NCI-H2227 (cell line): ENCODE data around the gene IKBKE.
"Not testable (repeated sequence)": the region's sequence is repeated elsewhere in the genome, so short reads cannot be mapped to it uniquely, and the experiment has no call there.

ENCODE experiments used
- DNase-seq: peaks from one replicate; lab custom pipeline; 2025; ENCODE audit not compliant: unreplicated experiment; lab: John Stamatoyannopoulos, UW

The IKBKE gene

DNA sequence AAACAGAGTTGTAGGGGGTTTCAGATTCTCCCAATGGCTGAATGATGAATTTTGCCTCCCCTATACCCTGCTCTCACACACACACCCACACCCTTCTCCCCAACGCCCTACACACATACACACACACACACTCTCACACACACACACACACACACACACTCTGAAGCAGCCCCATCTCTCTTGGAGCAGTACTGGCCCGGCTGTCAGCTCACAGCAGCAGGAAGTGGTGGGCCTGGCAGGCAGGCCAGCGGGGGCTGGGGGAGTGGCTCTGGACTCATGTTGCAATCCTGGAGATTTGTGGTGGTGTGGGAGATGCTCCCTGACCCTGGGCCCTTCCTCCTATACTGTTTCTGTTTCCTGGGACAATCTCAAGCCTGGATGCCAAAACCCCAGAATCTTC is 2.2 kb downstream of the IKBKE start:
- DNase-seq: no peak

DNA sequence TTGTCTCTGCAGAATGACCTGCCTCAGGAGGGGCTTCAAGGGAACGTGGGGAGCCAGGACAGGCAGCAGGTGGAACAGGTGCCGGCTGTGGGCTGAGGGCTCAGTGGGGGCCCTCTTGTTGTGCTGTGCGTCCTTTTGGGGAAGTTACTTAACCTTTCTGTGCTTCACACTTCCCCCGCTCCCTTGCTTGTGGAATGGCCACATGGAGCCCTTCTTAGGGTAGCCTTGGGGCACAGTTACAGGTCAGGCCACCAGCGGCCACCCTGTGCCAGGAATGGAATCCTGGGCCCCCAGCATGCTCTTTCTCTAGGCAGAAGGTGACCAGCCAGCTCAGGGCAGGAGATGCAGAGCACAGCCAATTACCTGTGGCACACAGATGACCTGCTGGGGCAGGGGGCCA is 2.6 kb downstream of the IKBKE start:
- no peak for DNase-seq

DNA sequence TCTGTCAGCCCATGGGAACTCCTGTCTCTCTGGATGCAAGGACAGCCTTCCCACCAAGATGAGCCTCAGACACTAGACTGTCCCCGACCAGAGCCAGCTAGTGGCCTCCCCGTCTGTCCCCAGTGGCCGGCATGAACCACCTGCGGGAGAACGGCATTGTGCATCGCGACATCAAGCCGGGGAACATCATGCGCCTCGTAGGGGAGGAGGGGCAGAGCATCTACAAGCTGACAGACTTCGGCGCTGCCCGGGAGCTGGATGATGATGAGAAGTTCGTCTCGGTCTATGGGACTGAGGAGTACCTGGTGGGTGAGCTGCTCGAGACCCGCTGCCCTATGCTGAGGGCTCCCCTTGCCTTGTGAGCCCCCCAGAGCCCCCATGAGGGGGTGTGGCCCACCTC is 5.8 kb downstream of the IKBKE start:
- DNase-seq: no peak

DNA sequence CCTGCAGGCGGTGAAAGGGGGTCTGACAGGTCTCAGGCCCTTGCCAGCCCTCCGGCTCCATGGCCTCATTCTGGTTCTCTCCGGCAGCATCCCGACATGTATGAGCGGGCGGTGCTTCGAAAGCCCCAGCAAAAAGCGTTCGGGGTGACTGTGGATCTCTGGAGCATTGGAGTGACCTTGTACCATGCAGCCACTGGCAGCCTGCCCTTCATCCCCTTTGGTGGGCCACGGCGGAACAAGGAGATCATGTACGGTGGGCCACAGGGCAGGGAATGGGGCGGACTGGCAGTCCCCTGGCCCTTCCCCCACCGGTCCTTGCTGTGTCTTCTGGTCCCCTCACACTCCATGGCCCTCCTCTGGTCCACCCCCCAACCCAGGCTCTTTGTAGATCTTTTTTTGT is 6.3 kb downstream of the IKBKE start:
- no peak for DNase-seq

DNA sequence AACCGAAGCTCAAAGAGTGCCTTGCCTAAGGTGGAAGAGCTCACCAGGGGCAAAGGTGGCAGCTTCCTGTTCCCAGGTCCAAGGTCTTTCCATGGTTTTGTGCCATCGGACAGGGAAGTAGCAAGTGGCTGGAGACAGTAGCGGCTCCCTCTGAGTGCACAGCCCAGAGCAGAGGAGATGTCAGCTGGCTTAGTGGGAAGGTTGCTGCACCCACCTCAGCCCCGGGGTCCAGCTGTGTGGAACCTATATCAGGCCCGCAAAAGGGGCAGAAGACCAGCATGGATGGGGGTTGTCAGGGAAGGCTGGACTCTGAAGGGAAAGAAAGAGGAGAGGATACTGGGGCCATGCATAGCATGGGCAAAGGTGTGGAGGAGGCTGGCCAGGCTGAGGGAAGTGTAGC is 6.8 kb downstream of the IKBKE start:
- DNase-seq: no peak

DNA sequence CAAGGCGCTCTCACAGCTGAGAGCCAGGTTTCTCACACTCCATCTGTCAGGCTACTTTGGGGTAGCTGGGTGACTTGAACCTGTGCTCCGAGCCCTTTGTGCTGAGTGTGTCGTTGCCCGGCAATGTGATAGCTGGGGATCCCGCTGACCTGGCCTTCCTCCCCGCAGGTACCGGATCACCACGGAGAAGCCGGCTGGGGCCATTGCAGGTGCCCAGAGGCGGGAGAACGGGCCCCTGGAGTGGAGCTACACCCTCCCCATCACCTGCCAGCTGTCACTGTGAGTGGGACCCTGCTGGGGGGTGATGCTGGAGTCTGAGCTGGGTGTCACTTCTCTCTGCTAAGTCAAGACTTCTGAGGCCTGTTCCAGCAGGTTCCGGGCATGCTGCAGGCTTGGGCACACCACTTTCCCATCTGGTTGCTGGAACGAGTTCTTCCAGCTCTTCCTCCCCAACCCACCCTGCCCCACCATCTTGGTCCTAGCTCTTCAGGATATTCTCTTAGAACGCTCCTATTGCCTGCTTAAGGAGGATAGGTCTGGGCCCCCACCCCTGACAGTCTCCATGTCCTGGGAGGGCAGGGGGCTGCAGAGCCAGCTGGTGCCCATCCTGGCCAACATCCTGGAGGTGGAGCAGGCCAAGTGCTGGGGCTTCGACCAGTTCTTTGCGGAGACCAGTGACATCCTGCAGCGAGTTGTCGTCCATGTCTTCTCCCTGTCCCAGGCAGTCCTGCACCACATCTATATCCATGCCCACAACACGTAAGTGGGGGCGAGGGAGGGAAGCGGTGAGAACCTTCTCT is 7.5 kb downstream of the IKBKE start:
- no peak for DNase-seq

DNA sequence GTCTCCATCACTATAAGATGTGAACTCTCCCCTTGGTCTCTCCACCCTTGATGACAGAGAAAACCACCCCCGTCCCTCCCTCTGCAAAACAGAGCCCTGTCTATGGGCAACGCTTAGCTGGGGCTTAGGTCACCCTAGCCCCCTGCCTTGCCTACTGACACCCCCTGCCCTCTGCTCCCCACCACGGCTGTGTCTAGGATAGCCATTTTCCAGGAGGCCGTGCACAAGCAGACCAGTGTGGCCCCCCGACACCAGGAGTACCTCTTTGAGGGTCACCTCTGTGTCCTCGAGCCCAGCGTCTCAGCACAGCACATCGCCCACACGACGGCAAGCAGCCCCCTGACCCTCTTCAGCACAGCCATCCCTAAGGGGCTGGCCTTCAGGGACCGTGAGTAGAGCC is 8.5 kb downstream of the IKBKE start:
- DNase-seq: no peak

DNA sequence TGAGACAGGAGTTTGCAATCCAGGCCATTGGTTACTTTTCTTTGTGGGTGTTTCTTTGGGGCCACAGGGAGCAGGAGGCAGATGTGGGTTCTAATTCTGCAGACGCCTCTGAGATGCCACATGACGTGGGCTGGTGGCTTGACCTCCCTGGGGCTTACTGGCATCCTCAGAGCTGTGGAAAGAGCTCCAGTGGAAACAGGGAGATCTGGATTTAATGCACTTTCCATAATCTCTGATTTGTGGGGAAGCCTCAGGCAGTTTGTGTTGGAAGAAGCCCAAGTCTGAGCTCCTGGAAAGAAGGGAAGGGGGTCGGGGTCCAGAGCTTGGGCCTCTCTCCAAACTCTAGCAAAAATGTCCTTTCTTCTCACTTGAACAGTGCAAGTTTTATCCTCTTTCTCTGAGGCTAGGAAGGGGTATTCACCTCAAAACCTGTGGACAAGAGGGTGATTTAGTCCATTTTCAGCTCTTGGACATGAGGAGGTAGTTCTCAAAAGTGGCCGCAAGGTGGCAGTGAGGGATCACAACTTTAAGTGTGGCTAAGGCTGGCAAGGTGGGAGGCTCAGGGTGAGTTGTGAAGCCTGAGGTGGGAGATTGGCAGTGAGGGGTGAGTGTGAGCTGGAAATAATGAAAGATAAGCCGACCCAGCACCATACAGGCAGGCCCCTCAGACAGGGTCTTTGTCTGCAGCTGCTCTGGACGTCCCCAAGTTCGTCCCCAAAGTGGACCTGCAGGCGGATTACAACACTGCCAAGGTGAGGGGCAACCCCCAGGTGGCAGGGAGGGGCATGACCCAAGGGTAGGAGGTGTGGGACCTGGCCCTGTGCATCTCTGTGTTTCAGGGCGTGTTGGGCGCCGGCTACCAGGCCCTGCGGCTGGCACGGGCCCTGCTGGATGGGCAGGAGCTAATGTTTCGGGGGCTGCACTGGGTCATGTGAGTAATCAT is 9.2 kb downstream of the IKBKE start:
- peak; percentile 86 for DNase-seq

DNA sequence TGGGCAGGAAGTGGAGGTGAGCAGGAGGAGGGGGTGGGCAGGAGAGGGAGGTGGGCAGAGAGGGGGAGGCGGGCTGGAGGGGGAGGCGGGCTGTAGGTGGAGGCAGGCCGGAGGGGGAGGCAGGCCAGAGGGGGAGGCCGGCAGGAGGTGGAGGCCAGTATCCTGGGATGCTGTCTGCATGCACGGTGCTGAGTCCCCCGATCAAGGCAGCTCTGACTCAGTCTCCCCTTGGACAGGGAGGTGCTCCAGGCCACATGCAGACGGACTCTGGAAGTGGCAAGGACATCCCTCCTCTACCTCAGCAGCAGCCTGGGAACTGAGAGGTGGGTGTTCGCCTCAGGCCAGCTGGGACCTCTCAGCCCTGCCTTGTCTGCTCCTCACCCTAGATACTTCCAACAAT is 9.9 kb downstream of the IKBKE start:
- DNase-seq: no peak

DNA sequence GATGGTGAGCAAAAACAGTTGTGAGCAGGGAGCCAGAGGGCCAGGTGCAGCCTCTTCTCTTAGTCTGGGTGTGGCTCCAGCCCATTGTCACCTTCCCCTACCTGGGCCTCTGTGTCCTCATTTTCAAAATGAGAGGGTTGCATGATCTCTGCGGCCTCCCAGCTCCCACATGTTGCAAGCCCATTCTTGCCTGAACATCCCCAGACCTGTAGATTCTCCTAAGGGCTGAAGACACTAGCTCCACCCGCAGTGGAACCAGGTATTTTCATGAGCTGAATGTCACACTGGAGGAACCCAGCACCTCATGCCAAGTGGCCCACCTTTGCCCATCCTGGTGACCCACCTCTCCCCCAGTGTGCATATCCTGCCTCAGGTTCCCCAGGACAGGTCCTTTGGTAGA is 12.3 kb downstream of the IKBKE start:
- DNase-seq: no peak

DNA sequence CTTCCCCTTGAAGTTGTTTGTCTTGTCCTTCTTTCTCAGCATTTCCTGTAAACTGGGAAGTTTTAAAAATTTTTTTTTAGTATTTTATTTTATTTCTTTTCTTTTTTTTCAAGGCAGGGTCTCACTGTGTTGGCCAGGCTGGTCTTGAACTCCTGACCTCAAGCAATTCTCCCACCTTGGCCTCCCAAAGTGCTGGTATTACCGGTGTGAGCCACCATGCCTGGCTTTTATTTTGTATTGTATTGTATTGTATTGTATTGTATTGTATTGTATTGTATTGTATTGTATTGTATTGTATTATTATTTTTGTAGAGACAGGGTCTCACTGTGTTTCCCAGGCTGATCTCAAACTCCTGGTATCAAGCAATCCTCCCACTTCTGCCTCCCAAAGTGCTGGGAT is 13.6 kb downstream of the IKBKE start:
- DNase-seq: not testable (repeated sequence)

DNA sequence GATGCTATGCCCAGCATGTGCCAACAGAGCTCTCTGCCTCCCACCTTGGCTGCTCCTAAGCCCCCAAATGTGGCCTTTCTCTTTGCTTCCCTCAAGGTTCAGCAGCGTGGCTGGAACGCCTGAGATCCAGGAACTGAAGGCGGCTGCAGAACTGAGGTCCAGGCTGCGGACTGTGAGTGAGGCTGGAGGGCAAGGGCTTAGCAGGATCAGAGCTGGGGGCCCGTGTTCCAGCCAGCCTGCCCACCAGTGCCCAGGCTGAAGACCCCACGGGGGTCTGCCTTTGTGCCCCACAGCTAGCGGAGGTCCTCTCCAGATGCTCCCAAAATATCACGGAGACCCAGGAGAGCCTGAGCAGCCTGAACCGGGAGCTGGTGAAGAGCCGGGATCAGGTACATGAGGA is 14.6 kb downstream of the IKBKE start:
- no peak for DNase-seq

DNA sequence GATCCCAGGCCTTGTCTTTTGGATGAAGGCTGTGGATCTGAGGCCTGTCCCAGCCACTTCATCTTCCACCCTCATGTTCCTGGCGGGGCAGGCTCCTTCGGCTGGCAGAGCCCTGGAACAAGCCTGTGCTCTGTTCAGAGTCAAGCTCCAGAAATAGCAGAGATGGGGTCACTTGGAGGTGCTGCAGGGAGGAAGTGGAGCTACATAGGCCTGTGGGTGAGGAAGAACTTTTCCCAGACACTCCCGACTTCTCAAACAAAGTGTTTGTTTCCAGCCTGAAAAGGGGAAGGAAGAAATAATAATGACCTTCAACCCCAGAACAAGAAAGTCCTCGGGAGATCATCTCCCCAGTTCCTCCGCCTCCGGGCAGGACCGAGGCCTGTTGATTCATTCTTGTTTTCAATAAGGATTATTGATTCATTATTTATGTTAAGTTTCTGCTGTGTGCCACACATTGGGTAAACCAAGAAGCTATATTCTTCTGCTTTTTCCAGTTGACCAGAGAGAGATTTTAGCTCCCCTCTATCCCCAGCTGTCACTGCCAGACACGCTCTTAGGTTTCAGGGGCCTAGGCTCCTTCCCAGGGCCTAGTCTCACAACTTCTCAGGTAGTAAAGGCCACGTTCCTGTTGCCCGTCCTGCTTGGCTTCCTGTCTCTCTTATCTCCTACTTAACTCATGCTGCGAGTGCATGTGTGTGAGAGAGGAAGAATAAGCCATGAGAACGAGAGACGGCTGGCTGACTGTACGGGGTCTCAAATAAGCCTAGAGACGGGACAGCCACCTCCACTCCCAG is 16.9 kb downstream of the IKBKE start:
- DNase-seq: no peak

DNA sequence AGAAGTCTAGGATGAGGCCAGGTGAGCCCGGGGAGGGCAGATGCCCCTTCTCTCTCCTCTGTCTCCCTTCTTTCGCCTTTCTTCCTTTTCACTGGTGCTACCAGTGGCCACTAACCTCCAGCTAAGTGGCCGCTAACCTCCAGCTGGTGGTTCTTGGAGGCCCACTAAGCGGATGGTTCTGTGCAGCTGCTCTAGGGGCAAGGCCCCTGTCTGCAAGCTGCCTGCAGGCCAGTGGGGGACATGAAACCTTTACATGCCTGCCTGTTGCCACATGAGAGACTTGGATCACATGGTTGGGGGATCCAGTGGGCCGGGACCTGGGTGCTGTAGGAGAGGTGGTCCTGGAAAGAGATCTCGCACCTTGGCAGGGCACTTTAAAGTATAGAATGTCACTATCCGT is 17.7 kb downstream of the IKBKE start:
- no peak for DNase-seq

DNA sequence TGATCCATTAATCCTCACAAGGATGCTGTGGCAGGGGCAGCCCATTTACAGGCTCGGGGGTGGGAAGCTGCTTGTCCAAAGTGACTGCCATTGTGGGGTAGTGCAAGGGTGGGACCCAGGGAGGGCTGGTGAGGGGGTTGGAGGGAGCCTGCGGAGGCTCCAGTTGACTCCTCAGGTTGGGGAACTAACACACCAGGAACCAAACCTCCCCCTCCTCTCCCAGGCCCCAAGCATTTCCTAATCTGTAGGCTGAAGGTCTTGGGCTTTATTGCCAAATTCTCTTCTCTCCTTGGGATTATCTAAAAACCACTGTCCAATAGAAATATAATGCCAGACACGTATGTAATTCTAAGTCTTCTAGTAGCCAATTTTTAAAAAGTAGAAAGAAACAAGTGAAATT is 18.2 kb downstream of the IKBKE start:
- no peak for DNase-seq

DNA sequence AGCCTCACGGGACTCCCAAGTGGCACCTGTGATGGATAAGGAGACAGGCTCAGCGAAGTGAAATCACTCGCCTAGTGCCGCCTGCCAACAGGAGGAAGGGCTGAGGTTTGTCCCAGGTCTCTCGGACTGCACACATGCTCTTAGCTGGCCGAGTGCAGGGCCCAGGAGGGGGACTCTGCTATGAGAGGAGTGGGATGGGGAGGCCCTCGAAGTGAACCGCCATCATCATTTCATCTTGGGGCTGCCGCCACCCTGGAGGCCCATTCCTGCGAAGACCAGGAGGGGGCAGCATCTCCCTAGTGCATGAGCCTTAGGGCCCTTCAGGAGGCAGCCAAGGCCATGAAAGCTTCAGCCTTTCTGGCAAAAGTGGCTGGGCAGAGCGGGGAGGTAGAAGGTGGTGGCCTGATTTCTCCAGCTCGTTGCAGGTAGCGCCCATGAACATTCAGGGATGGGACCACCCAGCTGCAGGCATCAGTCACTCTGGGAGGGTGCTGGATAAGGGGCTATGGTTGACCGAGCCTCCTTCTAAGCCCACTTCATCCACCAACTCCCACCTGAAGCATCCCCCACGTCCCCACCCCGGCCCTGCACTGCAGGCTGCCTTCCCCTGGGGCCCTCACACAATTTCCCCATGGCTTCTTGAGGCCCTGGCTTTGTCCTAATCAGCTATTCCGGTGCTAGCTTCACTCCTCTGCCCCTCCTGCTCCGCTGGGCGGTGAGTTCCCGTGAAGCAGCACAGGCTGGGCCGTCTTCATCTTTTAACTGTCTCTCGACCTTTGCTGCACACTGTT is 19.9 kb downstream of the IKBKE start:
- DNase-seq: peak; percentile 85

DNA sequence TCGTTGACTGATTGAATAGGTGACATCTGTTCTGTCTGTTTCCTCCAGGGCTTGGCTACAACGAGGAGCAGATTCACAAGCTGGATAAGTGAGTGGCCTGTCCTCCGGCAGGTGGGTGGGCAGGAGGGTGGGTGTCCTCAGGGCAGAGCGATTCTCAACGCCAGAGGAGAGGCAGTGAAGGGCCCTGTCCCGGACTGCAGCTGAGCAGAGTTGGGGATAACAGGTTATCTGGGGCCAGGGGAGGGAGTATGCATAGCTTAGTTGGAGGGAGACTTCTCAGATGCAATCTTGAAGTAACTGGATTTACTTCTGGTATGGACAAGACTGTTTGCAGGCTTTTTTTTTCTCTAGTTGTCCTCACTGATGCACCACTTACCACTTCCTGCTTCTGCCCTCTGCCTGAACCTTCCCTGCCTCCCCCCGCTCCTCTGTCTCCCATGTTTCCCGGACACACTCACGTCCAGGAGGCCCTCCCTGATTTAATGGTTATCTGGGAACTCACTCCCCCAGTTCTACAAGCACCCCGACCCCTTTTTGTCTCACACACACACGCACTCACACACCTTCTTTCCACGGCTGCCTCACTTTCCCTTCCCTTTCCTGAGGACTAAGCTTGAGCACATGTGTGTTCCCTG is 20.6 kb downstream of the IKBKE start:
- no peak for DNase-seq

DNA sequence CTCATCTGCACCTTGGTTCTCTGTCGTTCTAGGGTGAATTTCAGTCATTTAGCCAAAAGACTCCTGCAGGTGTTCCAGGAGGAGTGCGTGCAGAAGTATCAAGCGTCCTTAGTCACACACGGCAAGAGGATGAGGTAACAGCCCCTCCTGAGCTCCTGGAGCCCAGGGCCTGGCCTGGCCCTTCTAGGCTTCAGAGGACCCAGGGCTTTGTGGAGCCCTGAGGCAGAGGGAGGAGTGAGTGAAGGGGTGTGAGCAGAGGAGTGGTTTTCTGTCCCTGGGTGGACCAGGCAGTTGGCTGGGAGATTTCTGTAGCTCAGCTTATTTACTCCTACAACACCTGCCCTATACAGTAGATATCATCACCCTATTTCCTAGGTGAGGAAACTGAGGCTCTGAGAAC is 21.3 kb downstream of the IKBKE start:
- no peak for DNase-seq

DNA sequence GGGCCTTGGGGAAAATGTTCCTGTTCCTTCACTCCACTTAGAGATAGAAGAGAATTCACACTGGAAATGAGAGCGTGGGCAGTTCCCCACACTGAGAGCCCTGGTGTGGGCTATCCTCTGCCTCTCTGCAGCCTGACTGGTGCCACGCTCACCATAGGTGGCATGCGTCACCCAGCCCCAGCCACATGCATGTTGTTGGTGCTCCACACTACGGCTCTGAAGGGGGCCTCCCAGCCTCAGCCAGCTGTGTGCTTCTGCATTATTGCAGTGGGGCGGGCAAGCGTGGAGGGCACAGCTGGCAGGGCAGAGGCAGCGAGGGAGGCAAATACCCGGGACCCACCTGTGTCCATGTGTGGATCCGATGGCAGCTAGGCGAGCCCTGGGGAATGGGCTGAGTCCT is 22.3 kb downstream of the IKBKE start:
- DNase-seq: no peak

DNA sequence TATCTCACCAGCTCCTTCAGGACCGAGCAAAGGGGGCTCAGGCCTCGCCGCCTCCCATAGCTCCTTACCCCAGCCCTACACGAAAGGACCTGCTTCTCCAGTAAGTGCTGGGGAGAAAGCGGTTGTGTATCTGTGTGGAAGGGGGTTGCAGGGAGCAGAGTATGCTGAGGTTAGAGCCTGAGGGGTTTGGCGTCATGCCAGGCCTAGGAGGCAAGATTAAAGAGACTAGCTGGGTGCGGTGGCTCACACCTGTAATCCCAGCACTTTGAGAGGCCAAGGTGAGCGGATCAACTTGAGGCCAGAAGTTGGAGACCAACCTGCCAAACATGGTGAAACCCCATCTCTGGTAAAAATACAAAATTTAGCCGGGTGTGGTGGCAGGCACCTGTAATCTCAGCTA is 23.0 kb downstream of the IKBKE start:
- DNase-seq: no peak
